GF-D8 (cell line): ENCODE measurements around the gene RSPH1.
"Not testable (repeated sequence)": the region's sequence is repeated elsewhere in the genome, so short reads cannot be mapped to it uniquely, and the experiment has no call there.

ENCODE experiments used
- DNase-seq: peaks from one replicate; lab custom pipeline; 2025; lab: John Stamatoyannopoulos, UW

Gene RSPH1

GRCh38 chr21:42489006-42489563 is 6.9 kb downstream of the RSPH1 start:
- no peak for DNase-seq

GRCh38 chr21:42486531-42486930 is 9.5 kb downstream of the RSPH1 start:
- DNase-seq, result no peak

GRCh38 chr21:42486072-42486471 is 10.0 kb downstream of the RSPH1 start:
- no peak for DNase-seq

- DNase-seq, result no peak
Measured at GRCh38 chr21:42484966-42485365, 11.1 kb downstream of the RSPH1 start.

- no peak for DNase-seq
Measured at GRCh38 chr21:42481169-42481568, 14.9 kb downstream of the RSPH1 start.

GRCh38 chr21:42480736-42481135 is 15.3 kb downstream of the RSPH1 start:
- DNase-seq, result no peak

- DNase-seq, result no peak
Measured at GRCh38 chr21:42479582-42479981, 16.4 kb downstream of the RSPH1 start.

- no peak for DNase-seq
Measured at GRCh38 chr21:42478504-42478903, 17.5 kb downstream of the RSPH1 start.

- DNase-seq, result no peak
Measured at GRCh38 chr21:42476388-42477331, 19.4 kb downstream of the RSPH1 start.

GRCh38 chr21:42475526-42476387 is 20.3 kb downstream of the RSPH1 start:
- DNase-seq, result no peak

- no peak for DNase-seq
Measured at GRCh38 chr21:42475036-42475435, 21.0 kb downstream of the RSPH1 start.

GRCh38 chr21:42474043-42474831 is 21.8 kb downstream of the RSPH1 start:
- DNase-seq, result no peak

- DNase-seq, result no peak
Measured at GRCh38 chr21:42473498-42474042, 22.5 kb downstream of the RSPH1 start.

GRCh38 chr21:42472521-42472920 is 23.5 kb downstream of the RSPH1 start:
- no peak for DNase-seq

- DNase-seq, result no peak
Measured at GRCh38 chr21:42471716-42472330, 24.2 kb downstream of the RSPH1 start.

- DNase-seq, result no peak
Measured at GRCh38 chr21:42471206-42471605, 24.8 kb downstream of the RSPH1 start.

GRCh38 chr21:42469726-42470125 is 26.3 kb downstream of the RSPH1 start:
- DNase-seq, result not testable (repeated sequence)

GRCh38 chr21:42469272-42469671 is 26.8 kb downstream of the RSPH1 start:
- DNase-seq, result no peak

- peak; percentile 21 for DNase-seq
Measured at GRCh38 chr21:42468491-42469131, 27.4 kb downstream of the RSPH1 start.
